BLaER1 treated with 17β-estradiol and CSF1 and Interleukin-3, amounts not matched to agents 10 nM and 100 nM (cell line): Measurements from ENCODE around the gene TAB2.

Experiments used
- H3K27ac ChIP-seq, 11 experiments: shearing (Covaris generic); formaldehyde crosslinking; 2 replicates each; pipeline ENCODE4 v1.8.1; 2022
- H3K27me3 ChIP-seq, 11 experiments: shearing (Covaris generic); formaldehyde crosslinking; 2 replicates each; pipeline ENCODE4 v1.8.1; 2022
- H3K36me3 ChIP-seq, 11 experiments: shearing (Covaris generic); formaldehyde crosslinking; 2 replicates each; pipeline ENCODE4 v1.8.1; 2022
- H3K4me1 ChIP-seq, 10 experiments: shearing (Covaris generic); formaldehyde crosslinking; 2 replicates each; pipeline ENCODE4 v1.8.1; 2022
- H3K4me2 ChIP-seq, 11 experiments: shearing (Covaris generic); formaldehyde crosslinking; 2 replicates each; pipeline ENCODE4 v1.8.1; 2022
- H3K4me3 ChIP-seq, 10 experiments: shearing (Covaris generic); formaldehyde crosslinking; 2 replicates each; pipeline ENCODE4 v1.8.1; 2022
- H3K9ac ChIP-seq, 11 experiments: shearing (Covaris generic); formaldehyde crosslinking; 2 replicates each; pipeline ENCODE4 v1.8.1; 2022
- H3K9me3 ChIP-seq, 11 experiments: shearing (Covaris generic); formaldehyde crosslinking; replicated peaks in 1 of 11; 2 replicates each; pipeline ENCODE4 v1.8.1; 2022
- H4K20me1 ChIP-seq, 11 experiments: shearing (Covaris generic); formaldehyde crosslinking; 2 replicates each; pipeline ENCODE4 v1.8.1; 2022
- Cebpa-rat ChIP-seq, 11 experiments: shearing (Covaris generic); IDR thresholded peaks; 2 replicates each; pipeline ENCODE4 v1.8.1; 2022

The TAB2 gene

GRCh38 chr6:149371154-149371553, 53.6 kb downstream of the TAB2 start:
- Histone ChIP-seq H3K9me3 (peaks cover 0 to 10% (median 0%) of the 10 kb centered on the region in 11 experiments; a peak in 3 of 22 replicates), H3K4me1 (peaks cover 36 to 96% (median 42%) of the 10 kb centered on the region in 10 experiments), H3K36me3 (peaks cover 32 to 73% (median 55%) of the 10 kb centered on the region in 11 experiments), H4K20me1 (peaks cover 20 to 100% (median 62%) of the 10 kb centered on the region in 11 experiments; a peak in 20 of 22 replicates), H3K27me3 (no peaks in the 10 kb centered on the region), H3K9ac (peak overlapping the region in 1 of 11 experiments; percentile 36; a peak in 1 of 22 replicates), H3K4me3 (no peak overlapping the region), H3K4me2 (peak overlapping the region; percentile 32 to 92 (median 68)), H3K27ac (peak overlapping the region in 2 of 11 experiments; percentile 30 to 49; a peak in 3 of 22 replicates)
- TF ChIP-seq Cebpa-rat (IDR thresholded peaks at IDR 0.05): no peak

GRCh38 chr6:149372062-149372461, 54.5 kb downstream of the TAB2 start:
- Histone ChIP-seq H3K27me3 (no peaks in the 10 kb centered on the region), H3K9ac (no peak overlapping the region; a peak in 1 of 22 replicates), H3K4me1 (peaks cover 31 to 93% (median 39%) of the 10 kb centered on the region in 10 experiments), H3K4me3 (no peak overlapping the region), H3K9me3 (peaks cover 0 to 16% (median 0%) of the 10 kb centered on the region in 11 experiments; a peak in 5 of 22 replicates), H3K36me3 (peaks cover 36 to 76% (median 59%) of the 10 kb centered on the region in 11 experiments), H4K20me1 (peaks cover 19 to 97% (median 54%) of the 10 kb centered on the region in 11 experiments; a peak in 20 of 22 replicates), H3K27ac (peak overlapping the region in 1 of 11 experiments; percentile 38; a peak in 1 of 22 replicates), H3K4me2 (peak overlapping the region; percentile 41 to 92 (median 68); a peak in 19 of 22 replicates)
- no peak for TF ChIP-seq Cebpa-rat (IDR thresholded peaks at IDR 0.05)

GRCh38 chr6:149373511-149373910, 56.0 kb downstream of the TAB2 start:
- no peak overlapping the region for H3K4me3 ChIP-seq
- peaks cover 8 to 96% (median 40%) of the 10 kb centered on the region in 11 experiments; a peak in 19 of 22 replicates for H4K20me1 ChIP-seq
- peaks cover 0 to 26% (median 8%) of the 10 kb centered on the region in 11 experiments; a peak in 12 of 22 replicates for H3K9me3 ChIP-seq
- H3K36me3 ChIP-seq: peaks cover 41 to 75% (median 63%) of the 10 kb centered on the region in 11 experiments
- peak overlapping the region in 4 of 11 experiments; percentile 1 to 62 (median 22); a peak in 6 of 22 replicates for H3K27ac ChIP-seq
- TF ChIP-seq Cebpa-rat (IDR thresholded peaks at IDR 0.05): no peak
- H3K4me1 ChIP-seq: peaks cover 29 to 84% (median 39%) of the 10 kb centered on the region in 10 experiments
- peak overlapping the region in 10 of 11 experiments; percentile 12 to 92 (median 68); a peak in 18 of 22 replicates for H3K4me2 ChIP-seq
- H3K9ac ChIP-seq: peak overlapping the region in 2 of 11 experiments; percentile 29 to 43; a peak in 1 of 22 replicates
- H3K27me3 ChIP-seq: no peaks in the 10 kb centered on the region

GRCh38 chr6:149379977-149380376, 62.5 kb downstream of the TAB2 start:
- no peak for TF ChIP-seq Cebpa-rat (IDR thresholded peaks at IDR 0.05)
- peaks cover 0 to 47% (median 33%) of the 10 kb centered on the region in 11 experiments; a peak in 16 of 22 replicates for H3K9me3 ChIP-seq
- H3K27ac ChIP-seq: no peak overlapping the region
- peaks cover 0 to 95% (median 3%) of the 10 kb centered on the region in 11 experiments; a peak in 7 of 22 replicates for H4K20me1 ChIP-seq
- H3K4me2 ChIP-seq: no peak overlapping the region
- H3K36me3 ChIP-seq: peaks cover 72 to 96% (median 89%) of the 10 kb centered on the region in 11 experiments
- no peak overlapping the region for H3K4me3 ChIP-seq
- H3K4me1 ChIP-seq: peaks cover 0 to 44% (median 0%) of the 10 kb centered on the region in 10 experiments; a peak in 5 of 20 replicates
- H3K9ac ChIP-seq: no peak overlapping the region
- H3K27me3 ChIP-seq: no peaks in the 10 kb centered on the region

- Histone ChIP-seq H4K20me1 (peaks cover 0 to 95% (median 3%) of the 10 kb centered on the region in 11 experiments; a peak in 7 of 22 replicates), H3K4me2 (no peak overlapping the region), H3K9ac (no peak overlapping the region), H3K27ac (no peak overlapping the region), H3K27me3 (no peaks in the 10 kb centered on the region), H3K9me3 (peaks cover 0 to 52% (median 39%) of the 10 kb centered on the region in 11 experiments; a peak in 20 of 22 replicates), H3K4me3 (no peak overlapping the region), H3K4me1 (peaks cover 0 to 42% (median 0%) of the 10 kb centered on the region in 10 experiments; a peak in 4 of 20 replicates), H3K36me3 (peaks cover 77 to 96% (median 90%) of the 10 kb centered on the region in 11 experiments)
- no peak for TF ChIP-seq Cebpa-rat (IDR thresholded peaks at IDR 0.05)
These were observed 63.0 kb downstream of the TAB2 start for GRCh38 chr6:149380523-149380922.

- H3K4me1 ChIP-seq: peaks cover 0 to 26% (median 0%) of the 10 kb centered on the region in 10 experiments; a peak in 4 of 20 replicates
- H3K27ac ChIP-seq: no peak overlapping the region; a peak in 1 of 22 replicates
- no peak overlapping the region for H3K4me3 ChIP-seq
- H3K36me3 ChIP-seq: peaks cover 88 to 100% (median 98%) of the 10 kb centered on the region in 11 experiments
- H3K27me3 ChIP-seq: no peaks in the 10 kb centered on the region
- peaks cover 0 to 96% (median 4%) of the 10 kb centered on the region in 11 experiments; a peak in 7 of 22 replicates for H4K20me1 ChIP-seq
- no peak for TF ChIP-seq Cebpa-rat (IDR thresholded peaks at IDR 0.05)
- peaks cover 18 to 70% (median 57%) of the 10 kb centered on the region in 11 experiments; a peak in 21 of 22 replicates for H3K9me3 ChIP-seq
- no peak overlapping the region for H3K4me2 ChIP-seq
- no peak overlapping the region; a peak in 1 of 22 replicates for H3K9ac ChIP-seq
These were observed 65.9 kb downstream of the TAB2 start for GRCh38 chr6:149383371-149383770.

- Histone ChIP-seq H3K4me2 (peak overlapping the region in 2 of 11 experiments; percentile 32; a peak in 3 of 22 replicates), H3K4me3 (no peak overlapping the region), H3K27ac (no peak overlapping the region), H3K36me3 (peaks cover 79 to 100% (median 94%) of the 10 kb centered on the region in 11 experiments), H3K9me3 (peaks cover 18 to 61% (median 54%) of the 10 kb centered on the region in 11 experiments; a peak in 21 of 22 replicates), H3K4me1 (peaks cover 0 to 24% (median 0%) of the 10 kb centered on the region in 10 experiments; a peak in 4 of 20 replicates), H3K27me3 (no peaks in the 10 kb centered on the region), H3K9ac (no peak overlapping the region), H4K20me1 (peaks cover 0 to 96% (median 4%) of the 10 kb centered on the region in 11 experiments; a peak in 7 of 22 replicates)
- no peak for TF ChIP-seq Cebpa-rat (IDR thresholded peaks at IDR 0.05)
These were observed 67.0 kb downstream of the TAB2 start for GRCh38 chr6:149384464-149384863.

- H4K20me1 ChIP-seq: peaks cover 0 to 98% (median 3%) of the 10 kb centered on the region in 11 experiments; a peak in 6 of 22 replicates
- no peak overlapping the region for H3K9ac ChIP-seq
- H3K27ac ChIP-seq: no peak overlapping the region
- no peaks in the 10 kb centered on the region for H3K27me3 ChIP-seq
- peaks cover 0 to 30% (median 0%) of the 10 kb centered on the region in 10 experiments; a peak in 4 of 20 replicates for H3K4me1 ChIP-seq
- no peak overlapping the region for H3K4me2 ChIP-seq
- no peak overlapping the region for H3K4me3 ChIP-seq
- no peak for TF ChIP-seq Cebpa-rat (IDR thresholded peaks at IDR 0.05)
- peaks cover 18 to 61% (median 54%) of the 10 kb centered on the region in 11 experiments; a peak in 21 of 22 replicates for H3K9me3 ChIP-seq
- H3K36me3 ChIP-seq: peaks cover 77 to 99% (median 93%) of the 10 kb centered on the region in 11 experiments
These were observed 68.6 kb downstream of the TAB2 start for GRCh38 chr6:149385998-149386646.
